Lower leg skin (tissue), 4 donors: Measurements from ENCODE around the gene TRPC4AP. TPM values are rescaled to one million over a fixed set of nuclear protein-coding genes. Genes with fewer than 3 reads are reported as not detected.

Experiments
- DNase-seq, 2 donors: peaks; one replicate each; pipeline ENCODE4 v3.0.0-alpha.2; 2019; ENCODE audit warnings: low spot score in 2 of 2
- H3K4me3 ChIP-seq: fragments of 200-600 bp; sonication (generic); 2 replicates; pipeline ENCODE4 v1.5.1; 2017; ENCODE audit warnings: mild to moderate bottlenecking, low read depth; ENCODE audit not compliant: poor library complexity, severe bottlenecking
- POLR2A ChIP-seq, 2 donors: fragments of 450-650 bp; IDR thresholded peaks; one replicate each; pipeline ENCODE4 v1.6.1; 2016 to 2017; ENCODE audit warnings: antibody characterized with exemption in 2 of 2, mild to moderate bottlenecking in 1 of 2, moderate library complexity in 1 of 2
- WGBS, 2 donors: methylation state at CpG; one replicate each; pipeline ENCODE4 v1.1.5; 2018; 5-methylcytosine and 5-hydroxymethylcytosine counted together
- intact Hi-C: fragments of 100-400 bp; cut with DNase I; formaldehyde crosslinking; loops from one replicate; pipeline ENCODE4 v1.15.0; 2023; ENCODE audit warnings: low total_unique reads
- total RNA-seq, 4 donors: library from RNA; depleted of rRNA; stranded (reverse); fragments of >200 nt; gene quantifications; one replicate each; pipeline ENCODE4 v1.1.0, GENCODE V29; 2016
- TF ChIP-seq, protein P1 (sequence below), 3 donors: fragments of 450-650 bp; IDR thresholded peaks; one replicate each; pipeline ENCODE4 v1.5.1; 2016; ENCODE audit warnings: antibody characterized with exemption in 3 of 3, mild to moderate bottlenecking in 3 of 3, moderate library complexity in 2 of 3

The TRPC4AP gene
- total RNA-seq, 4 donors from 2014 or later = 40.3 to 64.5 (median 50.0) TPM

DNA sequence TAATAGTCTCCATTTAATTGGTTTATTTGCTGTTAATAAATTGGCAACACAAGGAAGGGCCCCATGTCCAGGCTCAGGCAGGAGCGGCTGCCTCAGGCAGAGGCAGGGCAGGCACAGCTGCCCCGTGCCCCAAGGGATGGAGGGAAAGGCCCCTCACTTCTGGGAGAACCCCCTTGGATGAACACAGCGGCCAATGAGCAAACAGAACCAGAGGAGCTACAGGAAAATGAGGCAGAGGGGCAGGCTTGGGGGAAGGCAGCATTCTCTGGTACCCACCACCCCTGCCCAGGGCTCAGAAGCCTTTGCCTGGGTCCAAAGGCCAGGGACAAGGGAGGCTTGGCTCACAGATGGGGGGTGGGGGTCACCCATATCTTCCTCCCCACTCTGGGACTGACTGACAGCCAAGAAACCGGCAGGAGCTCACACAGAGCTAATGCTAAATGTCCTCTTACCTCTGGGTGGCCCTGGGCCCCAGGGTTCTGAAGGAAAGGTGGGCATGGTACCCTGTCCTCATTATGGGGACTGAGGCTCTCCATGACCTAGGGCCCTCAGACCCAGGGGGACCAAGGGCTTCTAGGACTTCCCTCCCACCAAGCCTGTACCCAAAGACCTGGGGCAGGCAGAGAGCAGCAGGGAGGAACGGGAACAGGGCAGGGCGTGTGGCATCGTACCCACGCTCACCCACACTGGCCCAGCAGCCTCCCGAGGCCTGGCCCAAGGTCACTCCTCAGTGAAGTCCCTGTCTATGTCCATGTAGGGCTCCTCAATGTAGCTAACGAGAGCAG lies 90.0 kb downstream of the TRPC4AP start:
- WGBS, 2 donors = 90% methylated on average over 10 of the region's 10 CpGs

DNA sequence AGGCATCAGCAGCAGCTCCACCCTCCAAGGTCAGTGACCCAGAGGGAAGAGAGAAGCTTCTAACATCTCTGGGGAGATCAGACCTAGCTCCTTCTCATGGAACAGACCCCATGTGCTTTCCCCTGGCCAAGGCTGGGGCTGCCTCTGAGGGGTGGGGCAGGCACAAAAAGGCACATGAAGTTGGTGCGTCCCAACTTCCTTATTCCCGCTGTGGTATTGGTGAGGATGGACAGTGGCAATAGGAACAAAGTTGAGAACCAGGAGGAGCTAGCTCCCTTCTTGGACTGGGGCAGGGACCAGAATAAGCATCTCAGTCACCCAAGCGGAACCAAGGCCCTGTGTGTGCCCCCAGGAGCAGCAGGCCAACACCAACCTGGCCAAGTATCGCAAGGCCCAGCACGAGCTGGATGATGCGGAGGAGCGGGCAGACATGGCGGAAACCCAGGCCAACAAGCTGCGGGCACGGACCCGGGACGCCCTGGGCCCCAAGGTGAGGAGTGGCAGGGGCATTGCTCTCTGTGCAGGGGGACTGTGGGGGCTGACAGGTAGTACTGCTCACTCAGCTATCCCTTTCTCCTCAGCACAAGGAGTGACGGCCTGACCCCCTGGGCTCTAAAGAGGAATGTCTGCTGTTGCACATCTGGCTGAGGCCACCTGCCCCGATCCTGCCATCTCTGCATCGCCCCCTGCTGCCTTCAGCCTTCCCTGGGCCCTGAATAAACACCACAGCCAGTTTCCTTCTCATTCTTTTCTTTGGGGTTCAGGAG lies 90.8 kb downstream of the TRPC4AP start:
- H3K4me3 ChIP-seq = no peak overlapping the region
- no peak for DNase-seq
- 82 to 92% methylated on average over 9 to 15 of the region's 15 CpGs for WGBS, 2 donors
- TF ChIP-seq, protein P1, sequence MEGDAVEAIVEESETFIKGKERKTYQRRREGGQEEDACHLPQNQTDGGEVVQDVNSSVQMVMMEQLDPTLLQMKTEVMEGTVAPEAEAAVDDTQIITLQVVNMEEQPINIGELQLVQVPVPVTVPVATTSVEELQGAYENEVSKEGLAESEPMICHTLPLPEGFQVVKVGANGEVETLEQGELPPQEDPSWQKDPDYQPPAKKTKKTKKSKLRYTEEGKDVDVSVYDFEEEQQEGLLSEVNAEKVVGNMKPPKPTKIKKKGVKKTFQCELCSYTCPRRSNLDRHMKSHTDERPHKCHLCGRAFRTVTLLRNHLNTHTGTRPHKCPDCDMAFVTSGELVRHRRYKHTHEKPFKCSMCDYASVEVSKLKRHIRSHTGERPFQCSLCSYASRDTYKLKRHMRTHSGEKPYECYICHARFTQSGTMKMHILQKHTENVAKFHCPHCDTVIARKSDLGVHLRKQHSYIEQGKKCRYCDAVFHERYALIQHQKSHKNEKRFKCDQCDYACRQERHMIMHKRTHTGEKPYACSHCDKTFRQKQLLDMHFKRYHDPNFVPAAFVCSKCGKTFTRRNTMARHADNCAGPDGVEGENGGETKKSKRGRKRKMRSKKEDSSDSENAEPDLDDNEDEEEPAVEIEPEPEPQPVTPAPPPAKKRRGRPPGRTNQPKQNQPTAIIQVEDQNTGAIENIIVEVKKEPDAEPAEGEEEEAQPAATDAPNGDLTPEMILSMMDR (IDR thresholded peaks at IDR 0.05) = no peak
- TF ChIP-seq POLR2A (IDR thresholded peaks at IDR 0.05) = no peak
- intact Hi-C loops = no loop called here

More for the DNA sequence above, 90.0 kb downstream of the TRPC4AP start:
- no peak overlapping the region for H3K4me3 ChIP-seq
- no peak for TF ChIP-seq POLR2A (IDR thresholded peaks at IDR 0.05)
- intact Hi-C loops = no loop called here
- DNase-seq = no peak

DNA sequence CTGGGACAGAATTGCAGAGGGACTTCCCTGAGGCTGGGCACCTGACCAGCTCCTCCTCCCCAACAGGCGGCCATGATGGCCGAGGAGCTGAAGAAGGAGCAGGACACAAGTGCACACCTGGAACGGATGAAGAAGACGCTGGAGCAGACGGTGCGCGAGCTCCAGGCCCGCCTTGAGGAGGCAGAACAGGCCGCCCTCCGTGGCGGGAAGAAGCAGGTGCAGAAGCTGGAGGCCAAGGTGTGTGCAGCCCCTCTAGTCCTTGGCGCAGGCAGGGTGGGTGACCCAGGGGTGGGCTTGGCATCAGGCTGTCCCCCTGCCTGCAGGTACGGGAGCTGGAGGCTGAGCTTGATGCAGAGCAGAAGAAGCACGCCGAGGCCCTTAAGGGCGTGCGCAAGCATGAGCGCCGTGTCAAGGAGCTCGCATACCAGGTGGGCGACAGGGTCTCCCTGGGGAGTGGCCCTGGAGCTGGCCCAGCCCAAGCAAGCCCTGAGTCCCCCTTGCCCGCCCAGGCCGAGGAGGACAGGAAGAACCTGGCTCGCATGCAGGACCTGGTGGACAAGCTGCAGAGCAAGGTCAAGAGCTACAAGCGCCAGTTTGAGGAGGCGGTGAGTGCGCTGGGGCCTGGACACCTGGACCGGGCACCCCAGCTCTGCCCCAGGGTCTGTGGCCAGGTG lies 91.5 kb downstream of the TRPC4AP start:
- 91 to 95% methylated on average over 28 of the region's 28 CpGs for WGBS, 2 donors
- intact Hi-C loops = no loop called here
- TF ChIP-seq, protein P1 (IDR thresholded peaks at IDR 0.05) = no peak
- TF ChIP-seq POLR2A (IDR thresholded peaks at IDR 0.05) = no peak
- no peak overlapping the region for H3K4me3 ChIP-seq
- no peak for DNase-seq

DNA sequence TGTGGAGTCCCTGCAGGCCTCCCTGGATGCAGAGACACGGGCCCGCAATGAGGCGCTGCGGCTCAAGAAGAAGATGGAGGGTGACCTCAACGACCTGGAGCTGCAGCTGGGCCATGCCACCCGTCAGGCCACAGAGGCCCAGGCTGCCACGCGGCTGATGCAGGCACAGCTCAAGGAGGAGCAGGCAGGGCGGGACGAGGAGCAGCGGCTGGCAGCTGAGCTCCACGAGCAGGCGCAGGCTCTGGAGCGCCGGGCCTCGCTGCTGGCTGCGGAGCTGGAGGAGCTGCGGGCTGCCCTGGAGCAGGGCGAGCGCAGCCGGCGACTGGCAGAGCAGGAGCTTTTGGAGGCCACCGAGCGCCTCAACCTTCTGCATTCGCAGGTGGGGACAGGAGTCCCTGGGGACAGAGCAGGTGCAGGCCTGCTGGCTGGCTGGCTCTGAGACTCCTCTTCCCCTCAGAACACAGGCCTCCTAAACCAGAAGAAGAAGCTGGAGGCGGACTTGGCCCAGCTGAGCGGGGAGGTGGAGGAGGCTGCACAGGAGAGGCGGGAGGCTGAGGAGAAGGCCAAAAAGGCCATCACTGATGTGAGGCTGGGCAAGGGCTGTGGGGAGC lies 92.2 kb downstream of the TRPC4AP start:
- intact Hi-C loops = no loop called here
- WGBS, 2 donors = 87 to 91% methylated on average over 28 of the region's 28 CpGs
- no peak for TF ChIP-seq POLR2A (IDR thresholded peaks at IDR 0.05)
- TF ChIP-seq, protein P1 (IDR thresholded peaks at IDR 0.05) = no peak
- DNase-seq = no peak
- no peak overlapping the region for H3K4me3 ChIP-seq

DNA sequence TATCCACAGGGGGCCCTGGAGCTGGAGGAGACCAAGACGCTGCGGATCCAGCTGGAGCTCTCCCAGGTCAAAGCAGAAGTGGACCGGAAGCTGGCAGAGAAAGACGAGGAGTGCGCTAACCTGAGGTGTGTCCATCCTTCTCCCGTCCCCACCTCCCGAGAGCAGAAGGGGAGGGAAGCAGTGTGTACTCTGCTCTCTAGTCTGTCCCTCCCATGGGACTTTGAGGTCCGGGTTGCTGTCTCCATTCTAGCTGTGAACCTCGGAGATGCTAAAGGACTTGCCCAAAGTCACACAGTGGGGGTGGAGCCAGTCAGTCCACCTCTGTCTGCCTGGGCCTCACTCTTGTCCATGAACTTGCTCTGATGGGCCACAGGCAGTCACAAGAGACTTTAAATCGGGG lies 92.8 kb downstream of the TRPC4AP start:
- 77 to 87% methylated on average over 10 of the region's 10 CpGs for WGBS, 2 donors
- H3K4me3 ChIP-seq = no peak overlapping the region
- intact Hi-C loops = no loop called here
- DNase-seq = no peak
- TF ChIP-seq, protein P1 (IDR thresholded peaks at IDR 0.05) = no peak
- TF ChIP-seq POLR2A (IDR thresholded peaks at IDR 0.05) = no peak
